Testis (tissue), 2 donors: ENCODE results near the gene NPAS3.

Experiments used
- CTCF ChIP-seq, 3 experiments: fragments of 450-650 bp in 2 of 3; fragments of 200-600 bp in 1 of 3; sonication (generic) in 1 of 3; IDR thresholded peaks; one replicate each; pipeline ENCODE4 v1.5.1; 2016 to 2019; ENCODE audit warnings: antibody characterized with exemption in 3 of 3, mild to moderate bottlenecking in 2 of 3, moderate library complexity in 1 of 3
- POLR2A ChIP-seq: fragments of 450-650 bp; IDR thresholded peaks from one replicate; pipeline ENCODE4 v1.6.1; 2017; ENCODE audit warnings: antibody characterized with exemption, mild to moderate bottlenecking, moderate library complexity

GRCh38 chr14:33317675-33318074 is 379.0 kb downstream of the NPAS3 start:
- no peak for TF ChIP-seq POLR2A
- TF ChIP-seq CTCF (IDR thresholded peaks at IDR 0.05), result no peak
